ENCODE data around the gene CD63. TPM values are rescaled to one million over a fixed set of nuclear protein-coding genes. Genes with fewer than 3 reads are reported as not detected.
A peak's percentile ranks its signal among the peaks of the same experiment; 100 is the strongest.

Gene CD63
- total and polyA plus RNA-seq, 9 of the 15 experiments (the other 6 are each of a cell fraction or from before 2014, with no cell fraction given), result 313 to 735 (median 433) TPM

- TF ChIP-seq EP400 (IDR thresholded peaks at IDR 0.05) (0 out of 2 replicates have a peak, but pooled peaks have one; percentile 33), CTCF (IDR thresholded peaks at IDR 0.05 in 2 of 3, conservative IDR thresholded peaks at IDR 0.05 in 1 of 3; ENCODE audit: insufficient read depth in 2 of 3, low read depth in 1 of 3, low read length in 3 of 3) (peak; percentile 66 to 91 (median 85)), BMI1 (IDR thresholded peaks at IDR 0.05; ENCODE audit: low read length) (peak; percentile 70; the same call in 1 of the 2 replicates), RAD21 (CRISPR knock-in tag; conservative IDR thresholded peaks at IDR 0.05 in 1 of 2, IDR thresholded peaks at IDR 0.05 in 1 of 2) (peak; percentile 94), SP1 (CRISPR knock-in tag; IDR thresholded peaks at IDR 0.05) (peak; percentile 73), SIN3B (IDR thresholded peaks at IDR 0.05; ENCODE audit: low read depth) (0 out of 2 replicates have a peak, but pooled peaks have one; percentile 26), ZBTB7A (IDR thresholded peaks at IDR 0.05; ENCODE audit: borderline replicate concordance, control insufficient read depth, low read depth, low read length) (peak; percentile 11; the same call in 1 of the 2 replicates), AFF1 (IDR thresholded peaks at IDR 0.05; ENCODE audit: low read depth in 1 of 2, partially characterized antibody in 2 of 2) (peak in 1 of 2 experiments; percentile 93), MAFF (IDR thresholded peaks at IDR 0.05; ENCODE audit: low read length) (peak; percentile 88), MEF2A (IDR thresholded peaks at IDR 0.05; ENCODE audit: control insufficient read depth, low read depth, low read length) (no peak), SMC3 (conservative IDR thresholded peaks at IDR 0.05; ENCODE audit: insufficient read depth, low read depth, low read length) (peak; percentile 68; the same call in 1 of the 2 replicates)
These were observed 9.6 kb upstream of the CD63 start (continued) for GRCh38 chr12:55738123-55739024.

Data from K562 (cell line).